Subcutaneous adipose tissue (tissue), 4 donors: ENCODE data around the gene HPCAL4. TPM values are rescaled to one million over a fixed set of nuclear protein-coding genes. Genes with fewer than 3 reads are reported as not detected.

Experiments used
- CTCF ChIP-seq: fragments of 450-650 bp; IDR thresholded peaks from one replicate; pipeline ENCODE4 v1.5.1; 2016; ENCODE audit warnings: low read depth, mild to moderate bottlenecking, control low read depth, antibody characterized with exemption, moderate library complexity
- total RNA-seq, 4 donors: library from RNA; depleted of rRNA; stranded (reverse); fragments of >200 nt; gene quantifications; one replicate each; pipeline ENCODE4 v1.1.0, GENCODE V29; 2016

HPCAL4 gene
- total RNA-seq, 4 donors from 2014 or later, result not detected

GRCh38 chr1:39652105-39652504 lies 39.1 kb downstream of the HPCAL4 start:
- no peak for TF ChIP-seq CTCF

GRCh38 chr1:39650431-39650830 lies 40.8 kb downstream of the HPCAL4 start:
- TF ChIP-seq CTCF, result no peak

GRCh38 chr1:39649636-39650185 lies 41.5 kb downstream of the HPCAL4 start:
- no peak for TF ChIP-seq CTCF

DNA sequence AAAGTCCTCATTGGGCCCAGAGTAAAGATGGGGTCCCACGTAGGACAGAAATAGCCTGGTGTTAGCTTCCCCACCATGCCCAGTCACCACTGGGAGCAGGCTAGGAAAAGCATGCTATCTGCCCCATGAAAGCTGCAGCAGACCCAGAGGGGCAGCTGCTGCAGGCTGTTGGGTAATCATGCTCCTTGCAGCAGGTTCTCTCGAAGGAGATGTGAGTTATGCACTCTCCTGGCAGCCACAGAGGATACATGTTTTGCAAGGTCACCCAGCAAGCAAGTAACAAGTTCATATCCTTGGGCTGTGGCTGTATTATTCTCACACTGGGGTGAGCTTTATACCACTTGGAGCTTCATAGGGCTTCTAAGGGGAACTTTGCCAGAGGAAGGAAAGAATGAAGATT lies 42.7 kb downstream of the HPCAL4 start:
- TF ChIP-seq CTCF, result no peak

- TF ChIP-seq CTCF, result no peak
Observed at GRCh38 chr1:39647247-39647646, 44.0 kb downstream of the HPCAL4 start.

DNA sequence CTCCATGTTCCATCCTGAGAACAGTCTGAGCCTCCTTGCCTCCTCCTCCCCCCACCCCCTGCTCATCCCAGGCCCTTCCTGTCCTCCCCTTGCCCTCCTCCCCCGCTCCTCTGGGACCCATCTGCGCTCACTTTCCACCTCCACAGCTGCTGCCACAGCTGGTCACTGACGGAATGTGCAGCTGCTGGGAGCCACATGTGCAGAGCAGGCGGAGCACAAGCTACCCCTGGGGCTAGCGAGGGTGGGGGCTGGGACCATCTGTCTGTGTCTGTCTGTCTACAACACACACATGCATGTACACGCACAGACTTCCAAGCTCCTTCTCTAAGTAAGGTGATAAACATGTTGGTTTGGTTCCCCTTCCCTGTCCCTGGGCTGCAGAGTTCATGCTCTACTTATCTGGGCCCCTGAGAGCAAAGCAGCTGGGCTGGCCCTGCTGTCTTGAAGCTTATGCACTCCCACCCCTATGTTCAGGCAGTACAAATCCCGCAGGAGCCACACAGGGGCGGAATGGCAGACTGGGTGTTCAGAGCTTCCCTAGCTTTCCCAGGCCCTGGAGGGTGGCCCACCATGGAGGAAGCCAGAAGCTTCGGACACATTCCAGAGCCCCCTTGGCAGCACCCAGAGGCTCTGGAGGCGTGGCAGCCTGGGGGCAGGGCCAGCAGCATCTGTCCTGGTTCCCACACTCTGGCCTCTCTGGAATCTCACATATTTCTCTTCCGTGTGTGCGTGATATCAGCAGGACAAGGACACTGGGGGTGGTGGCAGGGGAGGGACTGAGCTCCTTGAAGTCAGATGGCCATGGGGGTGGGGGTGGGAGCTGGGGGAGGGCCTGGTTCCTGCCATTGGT lies 44.8 kb downstream of the HPCAL4 start:
- no peak for TF ChIP-seq CTCF

DNA sequence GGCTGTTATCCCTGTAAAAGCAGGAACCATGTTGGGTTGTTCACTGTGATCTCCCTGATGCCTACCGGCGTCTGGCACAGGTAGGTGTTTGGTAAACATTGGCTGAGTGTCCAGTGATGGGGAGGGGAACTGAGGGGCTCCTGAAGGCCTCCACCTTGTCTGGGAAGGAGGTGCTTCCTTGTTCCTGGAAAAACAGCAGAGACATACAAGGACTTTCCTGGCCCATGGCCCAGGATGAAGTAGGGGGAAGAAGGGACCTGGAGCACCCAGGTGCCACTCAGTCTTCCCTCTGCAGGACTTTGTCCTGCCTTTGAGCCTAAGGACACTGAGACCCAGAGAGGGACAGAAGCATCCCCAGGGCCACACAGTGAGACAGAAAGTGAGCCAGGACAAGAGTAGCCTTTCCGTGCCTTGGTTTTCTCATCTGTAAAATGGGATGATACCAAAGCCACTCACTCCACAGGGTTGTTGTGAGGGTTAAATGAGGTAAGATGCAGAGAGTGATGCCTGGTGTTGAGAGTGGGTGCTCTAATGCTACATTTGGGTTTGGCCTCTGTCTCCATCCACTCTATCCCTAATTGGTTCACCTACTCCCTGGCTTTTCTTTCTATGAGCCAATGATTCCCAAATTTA lies 45.7 kb downstream of the HPCAL4 start:
- TF ChIP-seq CTCF, result no peak
